ENCODE results near the gene EPS8.
A peak's percentile ranks its signal among the peaks of the same experiment; 100 is the strongest.

EPS8 gene

DNA sequence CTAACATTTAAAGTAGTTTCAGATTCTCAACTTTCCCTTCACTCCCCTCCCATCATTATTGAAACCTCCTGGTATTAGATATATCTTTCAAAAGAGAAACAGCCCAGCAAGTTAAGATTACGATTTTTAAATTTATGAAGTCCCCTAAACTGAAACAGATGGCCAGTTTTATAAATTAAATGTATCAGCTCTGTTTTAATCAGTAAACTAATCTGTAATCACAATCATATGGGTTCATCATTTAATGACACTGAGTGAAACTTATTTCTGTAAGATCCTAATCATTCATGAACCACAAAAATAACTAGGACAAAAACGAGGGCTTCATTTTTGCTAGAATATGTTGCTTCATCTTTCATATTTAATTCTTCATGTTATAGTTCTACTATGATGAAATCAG lies 137.8 kb downstream of the EPS8 start:
- Histone ChIP-seq H3K36me3 (peaks cover 63 to 74% (median 69%) of the 10 kb centered on the region in 3 donors), H3K27me3 (no peaks in the 10 kb centered on the region), H3K27ac (no peak overlapping the region), H3K4me3 (no peak overlapping the region), H3K4me1 (peaks cover 0 to 26% (median 0%) of the 10 kb centered on the region in 4 donors), H3K9me3 (no peaks in the 10 kb centered on the region)
- DNase-seq: no peak
- TF ChIP-seq, protein P1, sequence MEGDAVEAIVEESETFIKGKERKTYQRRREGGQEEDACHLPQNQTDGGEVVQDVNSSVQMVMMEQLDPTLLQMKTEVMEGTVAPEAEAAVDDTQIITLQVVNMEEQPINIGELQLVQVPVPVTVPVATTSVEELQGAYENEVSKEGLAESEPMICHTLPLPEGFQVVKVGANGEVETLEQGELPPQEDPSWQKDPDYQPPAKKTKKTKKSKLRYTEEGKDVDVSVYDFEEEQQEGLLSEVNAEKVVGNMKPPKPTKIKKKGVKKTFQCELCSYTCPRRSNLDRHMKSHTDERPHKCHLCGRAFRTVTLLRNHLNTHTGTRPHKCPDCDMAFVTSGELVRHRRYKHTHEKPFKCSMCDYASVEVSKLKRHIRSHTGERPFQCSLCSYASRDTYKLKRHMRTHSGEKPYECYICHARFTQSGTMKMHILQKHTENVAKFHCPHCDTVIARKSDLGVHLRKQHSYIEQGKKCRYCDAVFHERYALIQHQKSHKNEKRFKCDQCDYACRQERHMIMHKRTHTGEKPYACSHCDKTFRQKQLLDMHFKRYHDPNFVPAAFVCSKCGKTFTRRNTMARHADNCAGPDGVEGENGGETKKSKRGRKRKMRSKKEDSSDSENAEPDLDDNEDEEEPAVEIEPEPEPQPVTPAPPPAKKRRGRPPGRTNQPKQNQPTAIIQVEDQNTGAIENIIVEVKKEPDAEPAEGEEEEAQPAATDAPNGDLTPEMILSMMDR (IDR thresholded peaks at IDR 0.05): no peak
- intact Hi-C loops (cut with DNase I; ENCODE audit: low total_unique reads): no loop called here

DNA sequence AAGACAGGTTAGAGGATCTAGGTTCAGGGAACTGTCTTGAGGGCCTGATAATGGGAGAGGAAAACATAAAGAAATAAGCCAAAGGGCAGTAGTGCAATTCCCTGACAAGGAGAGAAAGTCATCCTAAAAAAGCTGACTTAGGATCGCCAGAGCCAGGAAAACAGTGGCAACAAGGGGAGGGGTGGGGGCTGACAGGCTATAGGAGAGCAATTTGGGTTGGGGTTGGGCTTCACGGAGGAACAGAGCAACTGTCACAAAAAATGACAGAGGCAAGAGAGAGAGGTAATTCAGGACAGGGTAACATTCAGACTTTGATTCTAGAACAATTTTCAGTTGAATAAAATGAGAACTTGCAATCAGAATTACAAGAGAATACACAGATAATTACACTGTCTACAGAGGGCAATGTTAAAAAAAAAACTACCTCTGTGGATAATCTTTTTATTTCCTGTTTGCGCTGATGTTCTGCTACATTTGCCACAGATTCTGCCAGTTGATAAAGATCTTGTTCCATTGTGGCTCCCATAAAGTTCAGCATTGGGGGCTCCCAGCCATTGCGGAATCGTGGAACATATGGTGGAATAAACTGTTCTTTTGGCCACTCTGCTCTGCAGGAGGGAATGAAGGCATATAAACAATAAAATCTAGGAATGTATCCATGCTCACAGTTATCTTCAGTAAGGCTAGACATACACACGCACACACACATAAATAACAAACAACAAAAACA lies 138.6 kb downstream of the EPS8 start:
- DNase-seq: no peak
- peaks cover 0 to 29% (median 0%) of the 10 kb centered on the region in 4 donors for H3K4me1 ChIP-seq
- intact Hi-C loops (cut with DNase I; ENCODE audit: low total_unique reads): no loop called here
- TF ChIP-seq, protein P1 (IDR thresholded peaks at IDR 0.05): no peak
- peak overlapping the region in 1 of 2 donors; percentile 21 for H3K27ac ChIP-seq
- no peaks in the 10 kb centered on the region for H3K27me3 ChIP-seq
- H3K9me3 ChIP-seq: no peaks in the 10 kb centered on the region
- H3K4me3 ChIP-seq: no peak overlapping the region
- H3K36me3 ChIP-seq: peaks cover 60 to 69% (median 63%) of the 10 kb centered on the region in 3 donors

DNA sequence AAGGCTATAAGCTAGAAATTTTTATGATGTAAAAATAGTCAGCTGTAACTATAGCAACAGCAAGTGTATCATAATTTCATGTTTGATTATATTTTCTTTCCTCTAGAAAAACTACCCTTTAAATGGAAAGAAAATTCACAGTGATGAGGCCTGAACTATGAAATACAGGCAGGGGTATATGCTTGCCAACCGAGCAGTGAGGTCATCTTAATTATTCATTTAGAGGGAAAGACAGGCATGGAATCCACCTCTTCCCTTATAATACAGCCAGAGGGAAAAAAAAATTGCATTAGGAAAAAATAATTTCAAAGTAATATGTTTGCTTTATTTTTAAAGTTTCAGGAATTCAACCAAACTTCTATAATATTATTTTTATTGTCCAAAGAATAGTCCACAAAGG lies 139.8 kb downstream of the EPS8 start:
- intact Hi-C loops (cut with DNase I; ENCODE audit: low total_unique reads): no loop called here
- no peak for DNase-seq
- Histone ChIP-seq H3K4me1 (peaks cover 0 to 29% (median 0%) of the 10 kb centered on the region in 4 donors), H3K27me3 (no peaks in the 10 kb centered on the region), H3K4me3 (no peak overlapping the region), H3K27ac (no peak overlapping the region), H3K9me3 (no peaks in the 10 kb centered on the region), H3K36me3 (peaks cover 51 to 59% (median 56%) of the 10 kb centered on the region in 3 donors)
- TF ChIP-seq, protein P1 (IDR thresholded peaks at IDR 0.05): no peak

DNA sequence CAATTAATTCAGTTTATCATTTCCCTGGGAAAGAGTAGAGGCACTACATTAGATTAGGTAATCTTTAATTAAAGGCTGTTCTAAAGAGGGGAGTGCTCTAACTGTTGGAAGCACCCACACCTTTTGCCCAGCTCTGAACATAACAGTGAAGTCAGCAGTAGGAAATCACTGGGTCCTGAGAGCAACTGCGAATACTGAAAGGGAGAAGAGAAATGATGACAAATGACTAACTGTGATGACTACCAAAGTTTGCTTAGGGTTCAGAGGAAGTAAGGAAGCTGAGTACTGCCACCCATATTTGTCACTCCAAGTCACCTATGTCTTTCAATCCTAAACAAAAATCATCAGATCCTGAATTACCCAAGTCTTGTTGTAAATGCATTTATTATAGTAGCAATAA lies 140.6 kb downstream of the EPS8 start:
- no peaks in the 10 kb centered on the region for H3K9me3 ChIP-seq
- intact Hi-C loops (cut with DNase I; ENCODE audit: low total_unique reads): no loop called here
- H3K4me1 ChIP-seq: peaks cover 0 to 29% (median 0%) of the 10 kb centered on the region in 4 donors
- no peak overlapping the region for H3K27ac ChIP-seq
- peaks cover 50 to 57% (median 54%) of the 10 kb centered on the region in 3 donors for H3K36me3 ChIP-seq
- no peaks in the 10 kb centered on the region for H3K27me3 ChIP-seq
- no peak for DNase-seq
- H3K4me3 ChIP-seq: no peak overlapping the region
- TF ChIP-seq, protein P1 (IDR thresholded peaks at IDR 0.05): no peak

DNA sequence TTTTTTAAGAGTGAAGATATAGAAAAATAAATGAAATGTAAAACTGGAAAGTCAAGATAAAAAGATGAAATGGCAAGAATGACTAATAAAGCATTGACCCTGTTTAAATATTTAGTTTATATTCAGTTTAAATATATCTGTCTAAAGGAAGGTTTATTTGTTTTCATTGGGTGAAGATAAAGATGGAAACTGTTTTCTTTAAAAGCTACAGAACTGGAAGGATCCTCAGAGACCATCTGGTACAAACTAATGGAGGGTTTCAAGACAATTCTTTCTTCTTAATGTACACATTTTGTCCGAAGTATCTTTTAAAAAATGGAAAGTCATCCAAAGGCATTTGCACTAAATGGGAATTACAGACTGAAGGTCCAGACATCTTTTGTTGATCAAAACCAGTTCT lies 142.6 kb downstream of the EPS8 start:
- no peak overlapping the region for H3K4me3 ChIP-seq
- no peaks in the 10 kb centered on the region for H3K27me3 ChIP-seq
- H3K9me3 ChIP-seq: no peaks in the 10 kb centered on the region
- intact Hi-C loops (cut with DNase I; ENCODE audit: low total_unique reads): no loop called here
- peaks cover 39 to 46% (median 43%) of the 10 kb centered on the region in 3 donors for H3K36me3 ChIP-seq
- TF ChIP-seq, protein P1 (IDR thresholded peaks at IDR 0.05): no peak
- DNase-seq: no peak
- H3K27ac ChIP-seq: peak overlapping the region in 1 of 2 donors; percentile 12
- peaks cover 0 to 41% (median 2%) of the 10 kb centered on the region in 4 donors for H3K4me1 ChIP-seq
